GM23248 (cell line): ENCODE data around the gene TAPT1. TPM values are rescaled to one million over a fixed set of nuclear protein-coding genes. Genes with fewer than 3 reads are reported as not detected.
A peak's percentile ranks its signal among the peaks of the same experiment; 100 is the strongest.

Experiments used
- DNase-seq: peaks from one replicate; pipeline ENCODE4 v3.0.0-alpha.2; 2015
- H2AFZ ChIP-seq: fragments of 200-600 bp; sonication (generic); 2 replicates; pipeline ENCODE4 v1.6.1; 2016; ENCODE audit warnings: antibody characterized with exemption
- H3F3A ChIP-seq: fragments of 200-600 bp; sonication (generic); 2 replicates; pipeline ENCODE4 v1.6.1; 2016; ENCODE audit warnings: mild to moderate bottlenecking, antibody characterized with exemption, mixed run types; ENCODE audit not compliant: insufficient read depth
- H3K27ac ChIP-seq: fragments of 200-600 bp; sonication (generic); 2 replicates; pipeline ENCODE4 v1.5.1; 2016; ENCODE audit warnings: mild to moderate bottlenecking
- H3K27me3 ChIP-seq: fragments of 200-600 bp; sonication (generic); replicated peaks from 2 replicates; pipeline ENCODE4 v1.6.1; 2016; ENCODE audit warnings: mild to moderate bottlenecking; ENCODE audit not compliant: insufficient read depth
- H3K36me3 ChIP-seq: fragments of 200-600 bp; sonication (generic); 2 replicates; pipeline ENCODE4 v1.6.1; 2016; ENCODE audit warnings: low read depth, mild to moderate bottlenecking
- H3K4me1 ChIP-seq: fragments of 200-600 bp; sonication (generic); 2 replicates; pipeline ENCODE4 v1.6.1; 2016; ENCODE audit warnings: mild to moderate bottlenecking; ENCODE audit not compliant: insufficient read depth
- H3K4me2 ChIP-seq: fragments of 200-600 bp; sonication (generic); one replicate; pipeline ENCODE4 v1.6.1; 2016; ENCODE audit warnings: mild to moderate bottlenecking; ENCODE audit not compliant: unreplicated experiment
- H3K4me3 ChIP-seq: fragments of 200-600 bp; sonication (generic); 2 replicates; pipeline ENCODE4 v1.5.1; 2016; ENCODE audit warnings: mild to moderate bottlenecking
- H3K79me2 ChIP-seq: fragments of 200-600 bp; sonication (generic); 2 replicates; pipeline ENCODE4 v1.6.1; 2016; ENCODE audit warnings: mild to moderate bottlenecking; ENCODE audit not compliant: insufficient read depth
- H3K9ac ChIP-seq: fragments of 200-600 bp; sonication (generic); 2 replicates; pipeline ENCODE4 v1.6.1; 2016; ENCODE audit warnings: mild to moderate bottlenecking
- H3K9me2 ChIP-seq: fragments of 200-600 bp; sonication (generic); 2 replicates; pipeline ENCODE4 v1.6.1; 2016; ENCODE audit warnings: mixed run types, mild to moderate bottlenecking, moderate library complexity; ENCODE audit not compliant: insufficient read depth
- H3K9me3 ChIP-seq: fragments of 200-600 bp; sonication (generic); one replicate; pipeline ENCODE4 v1.6.1; 2017; ENCODE audit warnings: low read depth
- H4K20me1 ChIP-seq: fragments of 200-600 bp; sonication (generic); 2 replicates; pipeline ENCODE4 v1.6.0; 2016; ENCODE audit not compliant: insufficient read depth
- EZH2 ChIP-seq: fragments of 200-600 bp; sonication (generic); IDR thresholded peaks from 2 replicates; pipeline ENCODE4 v1.6.1; 2018; ENCODE audit warnings: antibody characterized with exemption, mild to moderate bottlenecking; ENCODE audit not compliant: insufficient read depth, poor library complexity, severe bottlenecking
- EZH2phosphoT487 ChIP-seq: fragments of 200-600 bp; sonication (generic); IDR thresholded peaks from 2 replicates; pipeline ENCODE4 v1.6.1; 2018; ENCODE audit warnings: antibody characterized with exemption, moderate library complexity, mild to moderate bottlenecking, low read depth; ENCODE audit not compliant: insufficient read depth
- WGBS, 2 experiments: methylation state at CpG; one replicate each; pipeline ENCODE4 v1.1.6; 2015 to 2017; ENCODE audit warnings: low lambda C conversion rate in 2 of 2, low coverage in 1 of 2; ENCODE audit errors: missing lambda C conversion rate in 2 of 2; 5-methylcytosine and 5-hydroxymethylcytosine counted together
- in situ Hi-C: fragments of 300-500 bp; cut with MboI; formaldehyde crosslinking; loops from 2 replicates; pipeline ENCODE4 v1.15.0; 2020
- polyA plus RNA-seq: library from polyadenylated mRNA; unstranded; fragments of >200 nt; fragmentation: Nextera tagmentation; extraction: Ambion mirVana; gene quantifications from 2 replicates; pipeline ENCODE4 v1.2.1, GENCODE V29; 2016
- total RNA-seq: library from RNA; depleted of rRNA; stranded (reverse); fragments of >200 nt; shearing (Covaris generic); gene quantifications from 2 replicates; pipeline ENCODE4 v1.2.3, GENCODE V29; 2014

The TAPT1 gene
- total and polyA plus RNA-seq, 2 experiments from 2014 or later: 7.8 to 13.2 TPM

DNA sequence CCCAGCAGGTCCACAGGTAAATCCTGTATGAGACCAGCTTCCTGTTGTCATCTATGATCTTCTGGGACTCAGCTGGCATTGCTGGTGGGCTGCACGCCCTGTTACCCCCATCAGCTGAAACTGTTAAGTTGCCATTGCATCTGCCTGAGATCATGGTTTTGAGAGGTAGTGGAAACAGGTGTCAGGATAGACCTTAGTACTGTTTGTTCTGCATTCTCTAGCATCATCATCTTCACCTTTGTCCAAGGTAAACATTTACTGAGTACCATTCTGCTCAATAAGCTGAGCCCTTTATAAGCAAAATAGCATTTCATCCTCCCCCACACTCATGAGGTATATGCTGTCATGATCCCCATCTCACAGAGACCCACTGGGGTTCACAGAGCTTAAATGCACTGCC is 99.6 kb downstream of the TAPT1 start:
- in situ Hi-C loops: no loop called here
- no peaks in the 10 kb centered on the region for H3K9me3 ChIP-seq
- 0% methylated on average over 1 of the region's 1 CpG for WGBS, 2 experiments
- H3K4me3 ChIP-seq: no peak overlapping the region
- H3K79me2 ChIP-seq: no peaks in the 10 kb centered on the region
- H3K27me3 ChIP-seq: peaks cover 25% of the 10 kb centered on the region
- H3F3A ChIP-seq: no peaks in the 10 kb centered on the region
- H3K9me2 ChIP-seq: no peaks in the 10 kb centered on the region
- no peak overlapping the region for H3K9ac ChIP-seq
- H3K4me1 ChIP-seq: no peaks in the 10 kb centered on the region
- H3K4me2 ChIP-seq: no peak overlapping the region
- DNase-seq: no peak
- H3K27ac ChIP-seq: no peak overlapping the region
- H4K20me1 ChIP-seq: no peaks in the 10 kb centered on the region
- no peak overlapping the region for H2AFZ ChIP-seq
- no peak for TF ChIP-seq EZH2phosphoT487
- no peak for TF ChIP-seq EZH2
- H3K36me3 ChIP-seq: no peaks in the 10 kb centered on the region

DNA sequence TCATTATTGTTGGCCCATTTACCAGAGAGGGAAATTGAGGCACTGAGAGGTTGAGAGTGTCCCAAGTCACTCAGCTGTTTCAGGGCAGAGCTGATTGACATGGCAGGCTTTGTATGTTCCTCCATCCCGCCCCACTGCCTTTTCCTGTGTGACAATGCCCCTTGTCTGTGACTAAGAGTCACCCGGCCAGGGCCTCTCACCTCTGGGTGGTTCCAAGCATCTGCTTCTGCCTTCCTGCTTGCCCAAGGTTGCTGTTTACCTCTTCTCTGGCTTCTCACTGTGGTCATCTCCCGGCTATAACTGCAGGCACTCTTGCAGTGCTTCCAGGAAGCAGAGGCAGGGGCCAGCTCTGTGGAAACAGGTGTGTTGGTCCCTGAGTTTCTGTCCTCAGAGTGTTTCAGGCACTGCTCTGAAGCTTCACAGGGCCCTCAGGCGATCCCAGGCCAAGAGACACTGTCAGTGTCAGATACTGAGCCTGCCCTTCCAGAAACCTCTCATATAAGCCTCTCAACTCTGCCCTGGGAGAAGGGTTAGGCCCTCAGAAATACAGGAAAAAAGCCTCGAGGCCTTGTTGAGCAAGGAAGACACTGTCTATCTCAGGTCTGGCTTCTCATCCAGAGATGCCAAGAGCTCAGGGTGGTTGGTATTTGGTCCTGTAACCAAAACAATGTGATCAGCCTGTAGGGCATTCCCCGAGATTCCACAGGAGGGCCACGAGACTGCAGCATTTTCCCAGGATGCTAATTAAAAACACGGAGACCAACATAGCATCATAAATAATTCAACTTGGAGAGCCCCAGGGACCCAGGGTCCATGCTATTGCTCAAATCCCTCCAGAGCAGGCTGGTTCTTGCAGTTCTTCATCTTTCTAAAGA is 100.5 kb downstream of the TAPT1 start:
- Histone ChIP-seq H3F3A (no peaks in the 10 kb centered on the region), H3K27me3 (peaks cover 25% of the 10 kb centered on the region), H3K79me2 (no peaks in the 10 kb centered on the region), H3K36me3 (no peaks in the 10 kb centered on the region), H3K9ac (no peak overlapping the region), H3K9me2 (no peaks in the 10 kb centered on the region), H3K4me2 (no peak overlapping the region), H3K9me3 (no peaks in the 10 kb centered on the region), H4K20me1 (no peaks in the 10 kb centered on the region), H3K4me3 (no peak overlapping the region), H2AFZ (no peak overlapping the region), H3K4me1 (no peaks in the 10 kb centered on the region), H3K27ac (no peak overlapping the region)
- TF ChIP-seq EZH2phosphoT487 (no peak), EZH2 (no peak)
- WGBS, 2 experiments: 24 to 25% methylated on average over 8 of the region's 8 CpGs
- in situ Hi-C loops: no loop called here
- peak; percentile 6 for DNase-seq

DNA sequence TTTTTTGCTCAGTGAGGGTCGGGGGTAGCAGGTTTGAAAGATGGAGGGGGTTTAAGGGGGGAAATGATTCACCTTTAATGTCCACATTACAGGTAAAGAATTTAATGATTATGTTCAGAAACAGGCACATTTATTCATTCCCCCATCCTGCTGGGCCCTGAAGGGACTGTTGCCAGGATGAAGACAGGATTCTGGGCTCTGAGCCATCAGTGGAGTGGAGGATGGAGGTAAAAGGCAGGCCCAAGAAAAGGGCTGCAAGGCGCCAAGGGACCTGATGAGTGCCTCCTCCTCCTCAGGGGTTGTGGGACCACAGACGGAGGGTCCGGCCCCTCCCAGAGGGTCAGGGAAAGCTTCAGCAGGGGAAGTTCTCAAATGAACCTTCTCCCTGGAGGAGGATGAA is 102.0 kb downstream of the TAPT1 start:
- Histone ChIP-seq H2AFZ (no peak overlapping the region), H3F3A (no peaks in the 10 kb centered on the region), H3K27me3 (peaks cover 33% of the 10 kb centered on the region), H3K9me2 (no peaks in the 10 kb centered on the region), H3K79me2 (no peaks in the 10 kb centered on the region), H3K27ac (no peak overlapping the region), H3K4me2 (no peak overlapping the region), H3K9ac (no peak overlapping the region), H3K4me1 (no peaks in the 10 kb centered on the region), H3K36me3 (no peaks in the 10 kb centered on the region), H3K9me3 (no peaks in the 10 kb centered on the region), H4K20me1 (no peaks in the 10 kb centered on the region), H3K4me3 (no peak overlapping the region)
- 65 to 74% methylated on average over 4 of the region's 4 CpGs for WGBS, 2 experiments
- DNase-seq: no peak
- TF ChIP-seq EZH2phosphoT487 (no peak), EZH2 (no peak)
- in situ Hi-C loops: no loop called here

DNA sequence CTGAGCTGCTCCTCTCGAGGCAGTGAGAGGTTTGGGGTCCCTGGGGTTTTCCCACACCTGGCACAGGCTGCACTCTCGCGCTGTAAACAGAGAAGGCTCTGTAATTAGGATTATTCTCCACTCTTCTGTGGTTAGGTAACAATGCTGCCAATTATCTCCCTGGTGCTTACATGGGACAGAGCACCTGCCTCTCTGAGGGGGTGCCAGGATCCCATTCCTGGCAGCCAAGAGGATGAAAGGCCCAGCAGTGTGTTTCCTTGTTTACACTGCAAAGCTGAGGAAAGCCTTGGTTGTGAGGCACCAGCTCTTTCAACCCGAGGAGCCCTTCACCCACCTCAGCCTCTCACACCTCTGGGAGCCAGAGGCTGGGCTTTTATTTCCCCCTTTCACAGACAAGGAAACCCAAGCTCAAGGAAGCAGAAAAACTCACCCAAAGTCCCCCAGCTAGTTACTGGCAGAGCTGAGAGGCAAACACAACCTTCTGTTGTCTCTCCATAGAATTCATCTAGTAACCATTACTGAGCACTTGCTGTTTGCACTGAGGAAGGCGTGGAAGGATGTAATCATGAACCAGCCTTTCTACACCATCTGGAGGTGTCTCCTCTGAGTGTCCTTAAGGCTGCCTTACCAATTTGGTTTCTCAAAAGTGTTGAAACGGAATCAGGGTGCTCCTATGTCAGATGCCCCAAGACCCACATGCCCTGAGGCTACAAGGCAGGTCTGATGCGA is 102.8 kb downstream of the TAPT1 start:
- no peak for DNase-seq
- no peaks in the 10 kb centered on the region for H3K9me2 ChIP-seq
- 38% methylated on average over 7 of the region's 7 CpGs for WGBS, 2 experiments
- no peak overlapping the region for H3K4me3 ChIP-seq
- H3K4me1 ChIP-seq: no peaks in the 10 kb centered on the region
- peaks cover 33% of the 10 kb centered on the region for H3K27me3 ChIP-seq
- no peak overlapping the region for H3K4me2 ChIP-seq
- H4K20me1 ChIP-seq: no peaks in the 10 kb centered on the region
- H3K9ac ChIP-seq: no peak overlapping the region
- H3F3A ChIP-seq: no peaks in the 10 kb centered on the region
- H3K36me3 ChIP-seq: no peaks in the 10 kb centered on the region
- in situ Hi-C loops: no loop called here
- no peaks in the 10 kb centered on the region for H3K79me2 ChIP-seq
- TF ChIP-seq EZH2phosphoT487 (no peak), EZH2 (no peak)
- H3K9me3 ChIP-seq: no peaks in the 10 kb centered on the region
- no peak overlapping the region for H2AFZ ChIP-seq
- H3K27ac ChIP-seq: no peak overlapping the region
